HCT116 (cell line): Measurements from ENCODE around the gene MAGI3.

ENCODE experiments used
- CTCF ChIP-seq, 3 experiments: fragments of 200-600 bp in 1 of 3; sonication (generic) in 1 of 3; IDR thresholded peaks in 2 of 3; conservative IDR thresholded peaks in 1 of 3; 2 replicates each; pipeline ENCODE4 v1.5.1; 2012 to 2017; ENCODE audit warnings: low read depth in 2 of 3, low read length in 2 of 3, antibody characterized with exemption in 1 of 3, borderline replicate concordance in 1 of 3, control low read depth in 1 of 3, mild to moderate bottlenecking in 1 of 3, mixed read lengths in 1 of 3, mixed run types in 1 of 3, moderate library complexity in 1 of 3; ENCODE audit not compliant: insufficient read depth in 1 of 3
- EZH2phosphoT487 ChIP-seq: fragments of 200-600 bp; IDR thresholded peaks from 2 replicates; pipeline ENCODE4 v1.6.1; 2018; ENCODE audit warnings: antibody characterized with exemption, borderline replicate concordance
- POLR2A ChIP-seq: IDR thresholded peaks from 2 replicates; pipeline ENCODE4 v1.7.0; 2011; ENCODE audit warnings: borderline replicate concordance; ENCODE audit not compliant: insufficient read depth, insufficient read length; ENCODE audit errors: extremely low read depth

GRCh38 chr1:113363935-113364334 is 26.4 kb upstream of the MAGI3 start:
- no peak for TF ChIP-seq POLR2A
- no peak for TF ChIP-seq CTCF (IDR thresholded peaks at IDR 0.05 in 2 of 3, conservative IDR thresholded peaks at IDR 0.05 in 1 of 3; ENCODE audit: borderline replicate concordance in 1 of 3, insufficient read depth in 1 of 3, low read depth in 2 of 3, low read length in 2 of 3)
- no peak for TF ChIP-seq EZH2phosphoT487
